IMR-90 (cell line): ENCODE data around the gene HECTD1. TPM values are rescaled to one million over a fixed set of nuclear protein-coding genes. Genes with fewer than 3 reads are reported as not detected.

Experiments
- ATAC-seq: fragments of 200-7000 bp; cut with Tn5 transposase; 2 replicates; pipeline ENCODE4 v1.9.1; 2020; ENCODE audit warnings: low read depth, mild to moderate bottlenecking, moderate library complexity
- BruUV-seq: library from RNA; stranded (reverse); fragments of 400-500 nt; replicated peaks from 2 replicates; lab custom pipeline; 2021; lab: Mats Ljungman, UMichigan
- CTCF ChIA-PET: fragments of 300-600 bp; formaldehyde crosslinking; extraction: SDS; loops from one replicate; lab custom pipeline; 2021; ENCODE audit warnings: antibody characterized with exemption; lab: Yijun Ruan, JAX
- POLR2A ChIA-PET: fragments of 300-600 bp; sonication (Branson Sonifier 250); formaldehyde crosslinking; loops from one replicate; lab custom pipeline; 2022; ENCODE audit warnings: antibody characterized with exemption; ENCODE audit not compliant: unreplicated experiment; lab: Charles Lee
- DNase-seq: peaks from one replicate; pipeline ENCODE4 v3.0.0; 2013
- H2AFZ ChIP-seq: replicated peaks from 2 replicates; pipeline ENCODE3; 2013; ENCODE audit warnings: low read length, mild to moderate bottlenecking; ENCODE audit not compliant: poor library complexity
- H2AK5ac ChIP-seq: 2 replicates; pipeline ENCODE4 v1.6.1; 2013; ENCODE audit warnings: low read depth, low read length, inconsistent platforms
- H2AK9ac ChIP-seq: replicated peaks from 2 replicates; pipeline ENCODE3; 2013; ENCODE audit warnings: mild to moderate bottlenecking, low read depth, low read length, moderate library complexity; ENCODE audit not compliant: poor library complexity
- H2BK120ac ChIP-seq: 2 replicates; pipeline ENCODE4 v1.6.1; 2013; ENCODE audit warnings: low read depth, low read length, inconsistent platforms
- H2BK15ac ChIP-seq: 3 replicates; pipeline ENCODE4 v1.6.1; 2013; ENCODE audit warnings: low read depth, low read length, inconsistent platforms
- H2BK20ac ChIP-seq: 2 replicates; pipeline ENCODE4 v1.6.1; 2013; ENCODE audit warnings: low read depth, mild to moderate bottlenecking, inconsistent platforms, low read length, moderate library complexity
- H2BK5ac ChIP-seq: 2 replicates; pipeline ENCODE4 v1.6.1; 2013; ENCODE audit warnings: mild to moderate bottlenecking, low read depth, low read length, inconsistent platforms; ENCODE audit not compliant: poor library complexity, severe bottlenecking
- H3K14ac ChIP-seq: replicated peaks from 2 replicates; pipeline ENCODE4 v1.6.1; 2013; ENCODE audit warnings: low read depth, low read length, inconsistent platforms
- H3K18ac ChIP-seq: 2 replicates; pipeline ENCODE4 v1.6.1; 2013; ENCODE audit warnings: low read depth, low read length, control low read depth
- H3K23ac ChIP-seq: 2 replicates; pipeline ENCODE4 v1.6.1; 2013; ENCODE audit warnings: low read depth, low read length, inconsistent platforms
- H3K27ac ChIP-seq: 2 replicates; pipeline ENCODE4 v1.5.1; 2013; ENCODE audit warnings: mild to moderate bottlenecking, control low read depth, low read length; ENCODE audit not compliant: insufficient read depth
- H3K27me3 ChIP-seq: 2 replicates; pipeline ENCODE4 v1.6.1; 2013; ENCODE audit warnings: low read length; ENCODE audit not compliant: control insufficient read depth, insufficient read depth
- H3K36me3 ChIP-seq: 2 replicates; pipeline ENCODE4 v1.6.1; 2013; ENCODE audit warnings: low read length, mixed read lengths; ENCODE audit not compliant: control insufficient read depth, insufficient read depth
- H3K4ac ChIP-seq: 2 replicates; pipeline ENCODE4 v1.6.1; 2013; ENCODE audit warnings: low read depth, low read length, inconsistent platforms
- H3K4me1 ChIP-seq: 2 replicates; pipeline ENCODE4 v1.6.1; 2013; ENCODE audit warnings: low read length, mixed read lengths; ENCODE audit not compliant: control insufficient read depth, insufficient read depth
- H3K4me2 ChIP-seq: 2 replicates; pipeline ENCODE4 v1.6.1; 2013; ENCODE audit warnings: low read depth, mild to moderate bottlenecking, control low read depth, low read length, moderate library complexity
- H3K4me3 ChIP-seq: 2 replicates; pipeline ENCODE4 v1.5.1; 2013; ENCODE audit warnings: low read depth, mild to moderate bottlenecking, control low read depth, low read length, moderate library complexity; ENCODE audit not compliant: insufficient read depth
- H3K56ac ChIP-seq: 2 replicates; pipeline ENCODE4 v1.6.1; 2013; ENCODE audit warnings: low read length, inconsistent platforms; ENCODE audit not compliant: insufficient read depth; ENCODE audit errors: extremely low read depth
- H3K79me1 ChIP-seq, 2 experiments: 2 replicates each; pipeline ENCODE4 v1.6.1; 2013; ENCODE audit warnings: low read length in 2 of 2, inconsistent platforms in 1 of 2, low read depth in 1 of 2
- H3K9ac ChIP-seq: 2 replicates; pipeline ENCODE4 v1.6.1; 2013; ENCODE audit warnings: low read depth, low read length, control low read depth
- H3K9me1 ChIP-seq: 2 replicates; pipeline ENCODE4 v1.6.1; 2013; ENCODE audit warnings: low read length, inconsistent platforms; ENCODE audit not compliant: insufficient read depth
- H3K9me3 ChIP-seq: 2 replicates; pipeline ENCODE4 v1.6.1; 2013; ENCODE audit warnings: low read length; ENCODE audit not compliant: control insufficient read depth, insufficient read depth
- H4K20me1 ChIP-seq: 2 replicates; pipeline ENCODE4 v1.6.1; 2013; ENCODE audit warnings: low read length, inconsistent platforms; ENCODE audit not compliant: insufficient read depth
- H4K5ac ChIP-seq: 2 replicates; pipeline ENCODE4 v1.6.1; 2013; ENCODE audit warnings: mild to moderate bottlenecking, low read depth, low read length, control low read depth
- H4K8ac ChIP-seq, 2 experiments: 2 replicates each; pipeline ENCODE4 v1.6.1; 2013; ENCODE audit warnings: low read depth in 2 of 2, low read length in 2 of 2, control low read depth in 1 of 2, inconsistent platforms in 1 of 2
- H4K91ac ChIP-seq: 2 replicates; pipeline ENCODE4 v1.6.1; 2013; ENCODE audit warnings: low read depth, low read length, inconsistent platforms; ENCODE audit not compliant: insufficient read depth
- BHLHE40 ChIP-seq: fragments of 150-350 bp; IDR thresholded peaks from 2 replicates; pipeline ENCODE4 v1.6.1; 2016; ENCODE audit warnings: mild to moderate bottlenecking, low read depth, low read length
- MAZ ChIP-seq: IDR thresholded peaks from 2 replicates; pipeline ENCODE4 v1.6.1; 2012; ENCODE audit warnings: low read depth, mild to moderate bottlenecking, low read length, improper control_type of control experiment, moderate library complexity, borderline replicate concordance
- MXI1 ChIP-seq: IDR thresholded peaks from 2 replicates; pipeline ENCODE4 v1.6.1; 2012; ENCODE audit warnings: low read depth, mild to moderate bottlenecking, low read length, moderate library complexity, borderline replicate concordance
- POLR2A ChIP-seq: IDR thresholded peaks from 2 replicates; pipeline ENCODE4 v1.6.1; 2012; ENCODE audit warnings: mild to moderate bottlenecking, low read depth, low read length
- RAD21 ChIP-seq: IDR thresholded peaks from 2 replicates; pipeline ENCODE4 v1.6.1; 2012; ENCODE audit warnings: low read length, improper control_type of control experiment
- RCOR1 ChIP-seq: IDR thresholded peaks from 2 replicates; pipeline ENCODE4 v1.6.1; 2012; ENCODE audit warnings: mild to moderate bottlenecking, low read length, improper control_type of control experiment; ENCODE audit not compliant: insufficient replicate concordance
- SMC3 ChIP-seq: fragments of 150-350 bp; IDR thresholded peaks from 2 replicates; pipeline ENCODE4 v1.6.1; 2016; ENCODE audit warnings: low read depth, mild to moderate bottlenecking, antibody characterized with exemption, low read length, moderate library complexity
- WGBS, 2 experiments: methylation state at CpG; one replicate each; pipeline versions ENCODE4 v1.1.5 to v1.1.7; 2013; ENCODE audit warnings: missing lambda C conversion rate in 2 of 2; ENCODE audit not compliant: insufficient read length in 1 of 2; ENCODE audit errors: extremely low coverage in 2 of 2; 5-methylcytosine and 5-hydroxymethylcytosine counted together
- dilution Hi-C: fragments of 300-500 bp; cut with HindIII; formaldehyde crosslinking; loops from one replicate; pipeline ENCODE4 v1.14.3; 2018; ENCODE audit warnings: low sequenced_read_pairs; ENCODE audit not compliant: unreplicated experiment
- in situ Hi-C: fragments of 300-500 bp; cut with MboI; formaldehyde crosslinking; loops from 3 replicates; pipeline ENCODE4 v1.14.3; 2019; ENCODE audit warnings: low sequenced_read_pairs, inconsistent platforms, mixed read lengths
- intact Hi-C: fragments of 100-400 bp; cut with micrococcal nuclease; formaldehyde crosslinking; loops from 2 replicates; pipeline ENCODE4 v1.10.0; 2022
- polyA plus RNA-seq, 3 experiments: library from polyadenylated mRNA; depleted of rRNA; stranded (reverse); fragments of >200 nt; gene quantifications; 2 replicates each; pipeline ENCODE4 v1.2.3, GENCODE V29; 2012; ENCODE audit warnings: low replicate concordance in 1 of 3
- total RNA-seq: library from RNA; depleted of rRNA; stranded (reverse); fragments of >200 nt; gene quantifications from 2 replicates; pipeline ENCODE4 v1.2.3, GENCODE V29; 2012
- TF ChIP-seq, protein P1 (sequence below): fragments of 150-350 bp; IDR thresholded peaks from 2 replicates; pipeline ENCODE4 v1.6.1; 2017; ENCODE audit warnings: mild to moderate bottlenecking, antibody characterized with exemption, low read length, low read depth
- TF ChIP-seq, protein P2 (sequence below): conservative IDR thresholded peaks from 2 replicates; pipeline ENCODE4 v1.5.1; 2012; ENCODE audit warnings: mild to moderate bottlenecking, low read depth, low read length, improper control_type of control experiment

Gene HECTD1
- total and polyA plus RNA-seq, 2 of the 4 experiments (the other 2 are of a cell fraction): 48.5 to 228 TPM

DNA sequence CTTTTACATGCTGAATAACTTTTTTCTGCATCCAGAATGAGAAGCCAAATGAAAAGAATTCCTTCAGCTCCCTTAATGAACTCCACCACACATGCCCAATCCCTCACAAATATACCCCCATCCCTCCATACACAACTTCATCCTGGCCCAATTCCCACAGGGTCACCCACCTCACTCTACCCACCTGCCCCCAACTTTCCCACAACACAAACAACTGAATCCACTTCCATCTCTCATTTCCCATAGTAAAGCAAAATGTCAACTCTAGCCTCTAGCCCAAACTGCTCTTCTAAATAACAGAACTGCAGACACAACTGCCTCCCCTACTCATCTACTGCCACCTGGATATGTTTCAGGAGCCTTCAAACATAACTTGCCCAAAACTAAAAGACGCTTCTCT lies 18.8 kb downstream of the HECTD1 start:
- no peak overlapping the region for H2AK5ac ChIP-seq
- H3K4me2 ChIP-seq: no peak overlapping the region
- H4K5ac ChIP-seq: no peak overlapping the region
- no peak overlapping the region for H2AK9ac ChIP-seq
- in situ Hi-C loops (no loop called here), dilution Hi-C loops (no loop called here), intact Hi-C loops (no loop called here)
- H2AFZ ChIP-seq: no peak overlapping the region
- no peak overlapping the region for H4K91ac ChIP-seq
- H4K20me1 ChIP-seq: peaks cover 36% of the 10 kb centered on the region
- H3K9me1 ChIP-seq: peaks cover 8% of the 10 kb centered on the region; the same call in 1 of the 2 replicates
- H3K4me1 ChIP-seq: peaks cover 2% of the 10 kb centered on the region; the same call in 1 of the 2 replicates
- no peak overlapping the region for H2BK120ac ChIP-seq
- peaks cover 9% of the 10 kb centered on the region for H3K36me3 ChIP-seq
- no peak overlapping the region for H2BK20ac ChIP-seq
- H3K18ac ChIP-seq: no peak overlapping the region
- no peak overlapping the region for H3K23ac ChIP-seq
- H3K14ac ChIP-seq: no peak overlapping the region
- no peak overlapping the region for H3K27ac ChIP-seq
- no peak overlapping the region for H2BK5ac ChIP-seq
- DNase-seq: no peak
- no peaks in the 10 kb centered on the region for H3K27me3 ChIP-seq
- 100% methylated on average over 1 of the region's 1 CpG; no CpG with 5 or more reads in 1 of the 2 experiments for WGBS, 2 experiments
- no peak for ATAC-seq
- no peak overlapping the region for H3K9ac ChIP-seq
- no TSS peak for BruUV-seq
- no peak overlapping the region for H4K8ac ChIP-seq
- TF ChIP-seq, protein P1, sequence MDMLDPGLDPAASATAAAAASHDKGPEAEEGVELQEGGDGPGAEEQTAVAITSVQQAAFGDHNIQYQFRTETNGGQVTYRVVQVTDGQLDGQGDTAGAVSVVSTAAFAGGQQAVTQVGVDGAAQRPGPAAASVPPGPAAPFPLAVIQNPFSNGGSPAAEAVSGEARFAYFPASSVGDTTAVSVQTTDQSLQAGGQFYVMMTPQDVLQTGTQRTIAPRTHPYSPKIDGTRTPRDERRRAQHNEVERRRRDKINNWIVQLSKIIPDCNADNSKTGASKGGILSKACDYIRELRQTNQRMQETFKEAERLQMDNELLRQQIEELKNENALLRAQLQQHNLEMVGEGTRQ: no peak
- no peak for TF ChIP-seq MAZ
- no peak for TF ChIP-seq SMC3
- TF ChIP-seq RCOR1: no peak
- TF ChIP-seq POLR2A: no peak
- TF ChIP-seq, protein P2, sequence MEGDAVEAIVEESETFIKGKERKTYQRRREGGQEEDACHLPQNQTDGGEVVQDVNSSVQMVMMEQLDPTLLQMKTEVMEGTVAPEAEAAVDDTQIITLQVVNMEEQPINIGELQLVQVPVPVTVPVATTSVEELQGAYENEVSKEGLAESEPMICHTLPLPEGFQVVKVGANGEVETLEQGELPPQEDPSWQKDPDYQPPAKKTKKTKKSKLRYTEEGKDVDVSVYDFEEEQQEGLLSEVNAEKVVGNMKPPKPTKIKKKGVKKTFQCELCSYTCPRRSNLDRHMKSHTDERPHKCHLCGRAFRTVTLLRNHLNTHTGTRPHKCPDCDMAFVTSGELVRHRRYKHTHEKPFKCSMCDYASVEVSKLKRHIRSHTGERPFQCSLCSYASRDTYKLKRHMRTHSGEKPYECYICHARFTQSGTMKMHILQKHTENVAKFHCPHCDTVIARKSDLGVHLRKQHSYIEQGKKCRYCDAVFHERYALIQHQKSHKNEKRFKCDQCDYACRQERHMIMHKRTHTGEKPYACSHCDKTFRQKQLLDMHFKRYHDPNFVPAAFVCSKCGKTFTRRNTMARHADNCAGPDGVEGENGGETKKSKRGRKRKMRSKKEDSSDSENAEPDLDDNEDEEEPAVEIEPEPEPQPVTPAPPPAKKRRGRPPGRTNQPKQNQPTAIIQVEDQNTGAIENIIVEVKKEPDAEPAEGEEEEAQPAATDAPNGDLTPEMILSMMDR: no peak
- no peak for TF ChIP-seq BHLHE40
- TF ChIP-seq RAD21: no peak
- no peak for TF ChIP-seq MXI1
- H2BK15ac ChIP-seq: no peak overlapping the region
- ChIA-PET POLR2A (no interaction called here), CTCF (no interaction called here)
- no peak overlapping the region for H3K4ac ChIP-seq
- H3K9me3 ChIP-seq: no peaks in the 10 kb centered on the region
- no peak overlapping the region for H3K56ac ChIP-seq
- H3K4me3 ChIP-seq: no peak overlapping the region
- H3K79me1 ChIP-seq: peaks cover 31 to 80% of the 10 kb centered on the region in 2 experiments
